Left ventricle myocardium superior (tissue), 1 donor: ENCODE data around the gene PRR19. TPM values are rescaled to one million over a fixed set of nuclear protein-coding genes. Genes with fewer than 3 reads are reported as not detected.
A peak's percentile ranks its signal among the peaks of the same experiment; 100 is the strongest.

Source experiments
- ATAC-seq: fragments of 200-7000 bp; cut with Tn5 transposase; one replicate; pipeline ENCODE4 v1.9.1; 2020; ENCODE audit warnings: mild to moderate bottlenecking, moderate library complexity
- DNase-seq: peaks from one replicate; pipeline ENCODE4 v3.0.0-alpha.2; 2020
- intact Hi-C: fragments of 100-400 bp; cut with micrococcal nuclease; formaldehyde crosslinking; loops from one replicate; pipeline ENCODE4 v1.11.0; 2022
- total RNA-seq: library from RNA; stranded (reverse); fragmentation: NEBNext Ultra II Directional; extraction: Animal tissue kit (Norgen Biotek cat#: 25700); gene quantifications from one replicate; pipeline ENCODE4 v1.2.1, GENCODE V29; 2021
- donor health status: DM: no; HTN: yes; CAD: no; lungs with severe emphysema.

PRR19 gene
- total RNA-seq, 1 donor from 2014 or later: not detected

DNA sequence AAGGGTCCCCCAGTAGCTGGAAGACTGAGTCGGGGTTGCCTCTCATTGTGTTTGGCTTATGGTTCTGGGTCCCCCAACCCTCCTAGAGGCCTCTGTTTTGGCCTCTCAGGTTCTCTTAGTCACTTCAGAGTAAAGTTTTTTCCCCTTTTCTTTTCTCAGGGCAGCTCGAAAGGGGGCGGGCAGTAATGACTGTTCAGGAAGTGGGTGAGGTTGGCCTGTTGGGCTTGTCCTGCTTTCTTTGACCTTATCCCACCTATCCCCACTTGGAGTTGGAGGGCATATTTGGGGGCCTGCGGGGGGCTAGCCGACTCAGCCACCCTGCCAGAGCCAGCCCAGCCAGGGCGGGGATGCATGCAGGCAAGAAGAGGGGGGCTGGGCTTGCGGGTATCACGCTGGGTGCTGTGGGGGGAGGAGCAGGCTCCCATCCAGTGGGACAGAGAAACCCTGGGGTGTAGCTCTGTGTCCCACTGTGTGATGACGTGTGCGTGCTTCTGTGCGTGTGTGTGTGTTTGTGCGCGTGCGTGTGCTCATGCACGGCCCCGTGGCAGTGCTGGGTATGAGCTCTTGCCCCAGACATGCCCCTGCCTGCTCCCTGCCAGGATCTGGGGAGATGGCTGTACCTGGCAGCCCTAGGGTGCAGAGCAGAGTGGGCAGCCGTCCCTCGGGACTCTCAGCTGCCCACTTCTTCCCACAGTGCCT, 31.4 kb upstream of the PRR19 start:
- no peak for ATAC-seq
- DNase-seq: peak; percentile 72
- intact Hi-C loops: no loop called here

DNA sequence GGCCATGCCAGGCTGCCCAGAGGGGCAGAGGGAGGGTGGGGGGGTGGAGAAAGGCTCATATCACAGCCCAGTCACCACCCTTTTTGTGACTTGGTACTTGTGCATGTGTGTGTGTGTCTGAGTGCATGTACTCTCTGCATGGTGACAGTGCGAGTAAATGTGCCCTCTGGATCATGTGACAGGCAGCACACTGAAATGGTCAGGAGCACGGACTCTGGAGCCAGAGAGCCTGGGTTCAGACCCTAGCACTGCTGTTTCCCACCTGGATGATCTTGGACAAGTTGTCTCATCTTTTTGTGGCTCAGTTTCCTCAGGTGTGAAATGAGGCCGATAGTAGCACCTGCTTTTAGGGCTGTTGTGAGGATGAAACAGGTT, 30.9 kb upstream of the PRR19 start:
- ATAC-seq: no peak
- no peak for DNase-seq

DNA sequence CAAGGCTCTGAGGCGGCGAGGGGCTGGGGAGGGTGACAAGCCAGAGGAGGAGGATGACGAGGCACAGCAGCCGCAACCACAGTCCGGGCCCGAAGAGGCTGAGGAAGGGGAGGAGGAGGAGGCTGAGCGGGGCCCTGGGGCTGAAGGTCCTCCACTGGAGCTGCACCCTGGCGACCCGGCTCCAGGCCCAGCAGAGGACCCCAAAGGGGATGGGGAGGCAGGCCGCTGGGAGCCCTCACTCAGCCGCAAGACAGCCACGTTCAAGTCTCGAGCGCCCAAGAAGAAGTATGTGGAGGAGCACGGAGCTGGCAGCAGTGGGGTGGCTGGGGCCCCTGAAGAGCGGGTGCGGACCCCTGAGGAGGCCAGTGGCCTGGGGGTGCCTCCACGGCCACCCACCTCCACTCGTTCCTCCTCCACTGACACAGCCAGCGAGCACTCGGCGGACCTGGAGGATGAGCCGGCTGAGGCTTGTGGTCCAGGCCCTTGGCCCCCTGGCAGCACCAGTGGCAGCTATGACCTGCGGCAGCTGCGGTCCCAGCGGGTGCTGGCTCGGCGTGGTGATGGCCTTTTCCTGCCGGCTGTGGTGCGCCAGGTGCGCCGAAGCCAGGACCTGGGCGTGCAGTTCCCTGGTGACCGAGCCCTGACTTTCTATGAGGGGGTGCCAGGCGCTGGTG, 29.9 kb upstream of the PRR19 start:
- DNase-seq: peak; percentile 28
- intact Hi-C loops: no loop called here

More for the DNA sequence above, 30.9 kb upstream of the PRR19 start:
- intact Hi-C loops: no loop called here

DNA sequence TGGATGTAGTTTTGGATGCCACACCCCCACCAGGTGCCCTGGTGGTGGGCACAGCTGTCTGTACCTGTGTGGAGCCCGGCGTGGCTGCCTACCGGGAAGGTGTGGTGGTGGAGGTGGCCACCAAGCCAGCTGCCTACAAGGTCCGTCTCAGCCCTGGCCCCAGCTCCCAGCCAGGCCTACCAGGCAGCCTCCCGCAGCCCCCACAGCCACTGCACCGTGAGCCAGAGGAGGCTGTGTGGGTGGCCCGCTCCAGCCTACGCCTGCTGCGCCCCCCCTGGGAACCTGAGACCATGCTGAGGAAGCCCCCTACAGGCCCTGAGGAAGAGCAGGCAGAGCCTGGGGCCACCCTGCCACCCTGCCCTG, 29.4 kb upstream of the PRR19 start:
- intact Hi-C loops: no loop called here
- ATAC-seq (no peak), DNase-seq (no peak)

More for the DNA sequence above, 29.9 kb upstream of the PRR19 start:
- ATAC-seq: no peak

DNA sequence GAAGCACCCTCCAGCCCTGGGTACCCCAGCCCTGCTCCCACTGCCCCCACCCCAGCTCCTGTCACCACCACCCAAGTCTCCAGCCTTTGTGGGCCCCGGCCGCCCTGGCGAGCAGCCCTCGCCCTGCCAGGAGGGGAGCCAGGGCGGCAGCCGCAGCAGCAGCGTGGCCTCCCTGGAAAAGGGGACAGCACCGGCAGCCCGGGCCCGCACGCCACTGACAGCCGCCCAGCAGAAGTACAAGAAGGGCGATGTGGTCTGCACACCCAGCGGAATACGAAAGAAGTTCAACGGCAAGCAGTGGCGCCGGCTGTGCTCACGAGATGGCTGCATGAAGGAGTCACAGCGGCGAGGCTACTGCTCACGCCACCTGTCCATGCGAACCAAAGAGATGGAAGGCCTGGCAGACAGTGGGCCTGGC, 28.9 kb upstream of the PRR19 start:
- no peak for DNase-seq
- intact Hi-C loops: no loop called here
- ATAC-seq: no peak

DNA sequence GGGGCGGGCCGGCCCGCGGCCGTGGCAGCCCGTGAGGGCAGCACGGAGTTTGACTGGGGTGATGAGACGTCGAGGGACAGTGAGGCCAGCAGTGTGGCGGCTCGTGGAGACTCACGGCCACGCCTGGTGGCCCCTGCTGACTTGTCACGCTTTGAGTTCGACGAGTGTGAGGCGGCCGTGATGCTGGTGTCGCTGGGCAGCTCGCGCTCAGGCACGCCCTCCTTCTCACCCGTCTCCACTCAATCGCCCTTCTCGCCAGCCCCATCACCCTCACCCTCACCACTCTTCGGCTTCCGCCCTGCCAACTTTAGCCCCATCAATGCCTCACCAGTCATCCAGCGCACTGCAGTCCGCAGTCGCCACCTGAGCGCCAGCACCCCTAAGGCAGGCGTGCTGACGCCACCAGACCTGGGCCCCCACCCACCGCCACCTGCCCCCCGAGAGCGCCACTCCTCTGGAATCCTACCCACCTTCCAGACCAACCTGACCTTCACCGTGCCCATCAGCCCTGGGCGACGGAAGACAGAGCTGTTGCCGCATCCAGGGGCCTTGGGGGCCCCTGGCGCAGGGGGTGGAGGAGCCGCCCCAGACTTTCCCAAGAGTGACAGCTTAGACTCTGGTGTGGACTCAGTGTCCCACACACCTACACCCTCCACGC, 28.4 kb upstream of the PRR19 start:
- intact Hi-C loops: no loop called here
- ATAC-seq (no peak), DNase-seq (no peak)

DNA sequence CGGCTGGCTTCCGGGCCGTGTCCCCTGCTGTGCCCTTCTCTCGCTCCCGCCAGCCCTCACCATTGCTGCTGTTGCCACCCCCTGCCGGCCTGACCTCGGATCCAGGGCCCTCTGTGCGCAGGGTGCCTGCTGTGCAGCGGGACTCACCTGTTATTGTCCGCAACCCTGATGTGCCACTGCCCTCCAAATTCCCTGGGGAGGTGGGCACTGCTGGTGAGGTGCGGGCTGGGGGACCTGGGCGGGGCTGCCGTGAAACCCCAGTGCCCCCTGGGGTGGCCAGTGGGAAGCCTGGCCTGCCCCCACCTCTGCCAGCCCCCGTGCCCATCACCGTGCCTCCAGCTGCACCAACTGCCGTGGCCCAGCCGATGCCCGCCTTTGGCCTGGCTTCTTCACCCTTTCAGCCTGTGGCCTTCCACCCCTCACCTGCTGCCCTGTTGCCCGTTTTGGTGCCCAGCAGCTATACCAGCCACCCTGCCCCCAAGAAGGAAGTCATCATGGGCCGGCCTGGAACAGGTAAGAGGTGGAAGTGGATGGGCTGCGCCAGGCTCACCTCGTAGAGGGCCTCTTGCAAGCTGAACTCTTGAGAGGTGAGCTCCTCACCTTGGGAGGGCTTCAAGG, 27.8 kb upstream of the PRR19 start:
- DNase-seq (no peak), ATAC-seq (no peak)
- intact Hi-C loops: no loop called here

DNA sequence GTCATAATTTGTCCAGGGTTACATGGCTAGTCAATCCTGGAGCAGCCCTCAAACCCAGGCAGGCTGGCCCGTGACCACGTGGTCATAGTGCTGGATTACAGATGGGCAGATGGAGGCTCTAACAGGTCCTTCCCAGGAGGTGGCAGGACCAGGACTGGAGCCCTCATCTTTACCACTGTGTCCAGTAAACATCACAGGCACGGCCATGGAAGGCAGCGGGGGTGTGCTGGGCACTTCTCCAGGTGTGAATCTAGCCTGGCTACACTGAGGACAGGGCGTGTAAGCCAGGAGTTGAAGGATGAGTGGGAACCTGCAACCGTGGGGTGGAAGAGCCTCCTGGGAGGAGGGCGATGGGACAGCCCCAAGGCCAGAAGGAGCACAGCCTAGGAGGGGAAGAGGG, 26.8 kb upstream of the PRR19 start:
- intact Hi-C loops: no loop called here
- DNase-seq: no peak
- ATAC-seq: no peak

DNA sequence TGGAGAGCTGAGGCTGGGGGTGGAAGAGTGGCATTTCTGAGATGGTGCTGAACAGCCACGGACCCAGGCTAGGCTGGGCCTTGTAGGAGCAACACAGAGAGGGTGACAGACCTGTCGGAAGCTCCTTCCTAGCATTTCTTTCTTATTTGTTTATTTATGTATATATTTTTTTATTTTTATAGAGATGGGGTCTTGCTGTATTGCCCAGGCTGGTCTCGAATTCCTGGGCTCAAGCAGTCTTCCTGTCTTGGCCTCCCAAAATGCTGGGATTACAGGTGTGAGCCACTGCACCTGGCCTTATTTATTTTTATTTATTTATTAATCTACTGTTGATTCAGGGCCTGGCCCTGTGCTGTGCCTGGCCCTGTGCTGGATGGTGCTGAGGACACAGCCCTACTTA, 26.4 kb upstream of the PRR19 start:
- intact Hi-C loops: no loop called here
- ATAC-seq (no peak), DNase-seq (no peak)

DNA sequence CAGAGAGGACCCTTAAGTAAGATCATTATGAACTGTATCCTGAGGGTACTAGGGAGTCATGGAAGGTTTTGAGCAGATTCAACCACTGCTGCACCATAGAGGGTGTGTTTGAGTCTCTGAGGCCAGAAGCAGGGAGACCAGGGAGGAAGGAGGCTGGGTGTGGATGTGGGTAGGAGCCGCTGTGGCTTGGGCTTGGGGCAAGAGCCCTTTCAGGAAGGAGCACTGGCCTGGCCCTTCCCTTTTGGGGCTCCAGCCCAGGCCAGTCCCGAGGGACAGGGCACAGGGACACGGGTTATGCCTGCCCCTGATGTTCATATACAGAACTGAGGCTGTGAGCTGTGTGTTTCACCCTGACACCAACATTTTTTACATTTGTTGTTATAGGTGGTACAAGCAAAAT, 25.6 kb upstream of the PRR19 start:
- no peak for ATAC-seq
- intact Hi-C loops: no loop called here
- no peak for DNase-seq

DNA sequence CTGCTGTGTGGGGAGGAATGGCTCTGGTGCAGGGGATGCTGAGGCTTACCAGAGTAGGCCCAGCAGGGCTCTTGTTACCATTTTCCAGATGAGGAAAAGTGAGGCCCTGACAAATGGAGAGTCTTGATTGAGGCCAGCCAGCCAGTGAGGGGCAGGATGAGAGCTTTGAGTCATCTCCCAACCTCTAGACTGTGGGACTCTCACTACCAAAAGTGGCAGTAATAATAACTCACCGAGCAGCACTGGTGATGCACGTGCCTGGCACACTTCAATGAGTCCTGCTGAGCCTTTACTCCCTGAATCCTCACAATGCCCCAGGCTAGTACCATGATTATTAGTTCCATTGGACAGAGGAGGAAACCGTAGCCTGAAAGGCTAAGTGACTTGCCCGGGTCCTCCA, 25.1 kb upstream of the PRR19 start:
- intact Hi-C loops: no loop called here
- no peak for DNase-seq
- ATAC-seq: no peak

DNA sequence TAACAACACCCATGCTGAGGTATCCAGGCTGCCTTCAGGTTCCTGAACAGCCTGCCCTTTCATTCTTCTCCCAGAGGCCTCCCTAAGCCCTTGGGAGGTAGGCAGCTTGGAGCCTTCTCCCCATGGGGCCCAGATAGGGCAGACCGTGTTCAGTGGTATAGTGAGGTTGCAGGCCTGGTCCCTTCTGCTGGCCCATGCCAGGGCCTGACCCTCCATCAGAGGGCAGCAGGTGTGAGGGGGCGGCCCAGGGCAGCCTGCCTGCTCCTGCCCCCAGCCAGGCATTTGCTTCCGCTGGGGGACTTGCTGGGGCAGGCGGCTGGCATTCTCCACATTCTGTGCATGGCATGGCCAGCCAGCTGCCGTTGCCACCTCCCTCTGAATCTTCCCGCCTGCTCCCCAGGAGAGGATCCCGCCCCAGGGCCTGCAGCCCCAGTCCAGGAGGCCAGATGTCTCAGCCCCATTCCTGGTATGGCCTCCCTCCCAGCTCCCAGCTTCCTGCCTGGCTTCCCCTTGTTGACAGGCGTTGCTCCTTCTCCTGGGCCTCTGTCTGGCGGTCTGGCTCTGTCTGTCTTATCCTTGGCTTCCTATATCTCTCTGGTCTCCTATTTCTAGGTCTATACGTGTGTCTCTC, 24.0 kb upstream of the PRR19 start:
- no peak for ATAC-seq
- intact Hi-C loops: no loop called here
- peak; percentile 47 for DNase-seq

DNA sequence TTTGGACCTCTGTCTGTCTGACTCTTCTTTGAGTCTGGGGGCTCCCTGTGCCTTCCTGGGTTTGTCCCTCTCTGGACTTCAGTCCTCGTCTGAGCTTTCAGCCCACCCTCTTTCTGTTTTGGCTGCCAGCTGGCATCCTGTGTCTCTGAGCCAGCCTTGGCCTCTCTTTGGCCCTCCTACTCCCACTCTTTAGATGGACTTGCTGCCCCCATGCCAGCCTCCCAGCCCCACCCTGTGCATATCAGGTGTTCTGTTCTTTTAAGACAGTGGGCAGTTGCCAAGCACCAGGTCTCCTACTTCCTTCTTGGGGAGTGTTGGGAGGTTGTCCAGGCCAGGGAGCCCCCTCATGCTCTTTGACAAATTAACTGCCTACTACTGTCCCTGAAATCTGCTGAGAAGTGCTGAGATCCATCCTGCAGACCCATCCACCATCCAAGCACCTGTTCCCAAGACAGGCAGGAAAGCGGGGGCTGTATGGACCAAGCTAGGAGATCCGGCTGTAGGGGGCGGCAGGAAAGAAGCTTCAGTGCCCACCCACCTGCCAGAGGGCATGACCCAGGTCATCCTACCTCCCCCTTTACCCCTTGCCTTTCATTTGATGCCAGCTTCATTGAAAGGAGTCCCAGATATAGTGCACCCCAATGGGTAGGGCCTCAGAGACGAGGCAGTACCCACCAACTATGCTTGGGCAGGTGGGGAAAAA, 23.3 kb upstream of the PRR19 start:
- ATAC-seq: no peak
- intact Hi-C loops: no loop called here
- DNase-seq: no peak

DNA sequence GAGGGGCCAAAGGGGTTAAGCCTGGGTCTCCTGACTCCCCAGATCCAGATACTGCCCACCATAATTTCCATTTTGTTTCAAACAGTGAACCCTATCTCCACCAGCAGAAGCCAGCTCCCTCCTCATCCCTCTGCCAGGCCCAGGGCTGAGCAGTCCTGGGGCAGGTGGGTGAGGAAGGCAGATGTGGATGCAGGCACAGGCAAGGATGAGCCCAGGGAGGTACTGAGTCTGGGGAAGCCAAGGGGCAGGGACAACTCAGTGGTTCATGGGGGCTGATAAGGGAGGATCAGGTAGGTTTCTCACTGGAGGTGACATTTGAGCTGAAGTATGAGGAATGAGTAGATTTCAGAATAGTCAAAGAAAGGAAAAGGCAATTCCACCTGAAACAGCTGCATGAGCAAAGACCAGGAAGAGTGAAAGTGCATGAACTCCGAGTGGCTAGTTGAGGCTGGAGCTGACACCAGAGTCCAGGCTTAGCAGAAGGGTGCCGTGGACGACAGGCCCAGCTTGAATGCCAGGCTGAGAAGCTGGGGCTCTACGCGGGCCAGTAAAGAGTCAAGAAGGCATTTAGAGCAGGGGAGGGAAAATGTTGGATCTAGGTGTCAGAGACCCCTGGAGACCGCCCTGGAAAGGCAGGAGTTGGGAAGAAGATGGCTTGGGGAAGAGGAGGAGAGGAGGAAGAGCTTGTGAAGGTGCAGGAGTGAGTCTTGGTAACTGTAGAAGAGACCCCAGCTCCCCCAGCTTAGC, 22.6 kb upstream of the PRR19 start:
- intact Hi-C loops: no loop called here
- no peak for DNase-seq
- no peak for ATAC-seq

DNA sequence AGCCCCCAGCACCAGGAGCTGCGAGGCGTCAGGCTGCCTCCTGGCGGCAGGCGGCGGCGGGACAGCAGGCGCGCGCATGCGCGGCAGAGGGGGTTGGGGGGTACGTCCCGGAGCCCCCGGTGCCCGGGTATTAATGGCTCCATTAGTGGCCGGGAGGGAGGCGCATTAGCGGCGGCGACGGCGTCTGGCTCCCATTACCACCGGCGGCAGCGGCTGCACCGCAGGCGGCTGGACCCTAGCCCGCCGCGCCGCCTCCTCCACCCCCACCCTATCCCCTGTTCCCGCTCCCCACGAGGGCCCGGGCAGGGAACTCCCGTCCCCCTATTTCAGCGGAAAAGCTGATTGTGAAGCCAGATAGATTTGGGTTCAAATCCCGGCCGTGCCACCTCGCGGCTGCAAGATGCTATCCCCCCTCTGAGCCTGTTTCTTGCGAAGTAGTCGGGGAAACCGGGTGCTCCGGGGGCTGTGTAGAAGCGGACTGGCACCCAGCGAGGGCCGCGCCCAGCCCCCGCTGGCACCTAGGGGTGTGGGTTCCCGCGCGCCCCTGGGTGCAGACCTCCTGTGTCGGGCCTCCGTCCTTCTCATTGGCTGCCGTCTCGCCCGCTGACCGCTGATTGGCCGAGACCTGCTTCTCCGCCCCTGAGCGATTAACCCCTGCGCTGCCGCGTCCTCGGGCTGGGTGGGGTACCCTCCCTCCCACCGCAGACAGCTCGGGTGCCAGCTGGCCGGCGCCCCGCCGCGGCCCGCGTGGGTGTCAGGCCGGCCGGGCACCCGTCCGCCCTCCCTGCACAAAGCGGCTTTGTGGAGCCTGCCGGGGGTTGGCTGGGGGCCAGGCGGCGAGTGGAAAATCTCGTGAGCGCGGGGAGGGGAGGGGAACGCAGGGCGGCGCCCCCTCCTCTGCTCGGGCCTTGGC, 21.8 kb upstream of the PRR19 start:
- intact Hi-C loops: no loop called here
- peak; percentile 95 for DNase-seq

DNA sequence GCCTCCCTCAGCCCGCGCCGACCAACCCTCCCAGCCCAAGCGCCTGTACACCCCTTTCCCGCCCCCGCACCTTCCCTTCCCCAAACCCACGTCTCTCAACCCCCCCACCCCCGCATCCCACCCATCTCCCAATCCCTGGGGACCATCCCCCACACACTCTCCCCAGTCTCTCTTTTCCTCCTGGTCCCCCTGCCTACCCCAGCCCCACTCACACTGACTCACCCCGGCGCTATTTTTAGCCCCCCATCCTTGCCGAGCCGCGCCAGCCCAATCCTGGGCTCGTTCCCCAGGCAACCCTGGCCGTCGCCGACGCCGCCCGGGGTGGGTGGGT, 21.2 kb upstream of the PRR19 start:
- DNase-seq (peak; percentile 71), ATAC-seq (peak; percentile 32)
- intact Hi-C loops: no loop called here

More for the DNA sequence above, 21.8 kb upstream of the PRR19 start:
- peak; percentile 70 for ATAC-seq

DNA sequence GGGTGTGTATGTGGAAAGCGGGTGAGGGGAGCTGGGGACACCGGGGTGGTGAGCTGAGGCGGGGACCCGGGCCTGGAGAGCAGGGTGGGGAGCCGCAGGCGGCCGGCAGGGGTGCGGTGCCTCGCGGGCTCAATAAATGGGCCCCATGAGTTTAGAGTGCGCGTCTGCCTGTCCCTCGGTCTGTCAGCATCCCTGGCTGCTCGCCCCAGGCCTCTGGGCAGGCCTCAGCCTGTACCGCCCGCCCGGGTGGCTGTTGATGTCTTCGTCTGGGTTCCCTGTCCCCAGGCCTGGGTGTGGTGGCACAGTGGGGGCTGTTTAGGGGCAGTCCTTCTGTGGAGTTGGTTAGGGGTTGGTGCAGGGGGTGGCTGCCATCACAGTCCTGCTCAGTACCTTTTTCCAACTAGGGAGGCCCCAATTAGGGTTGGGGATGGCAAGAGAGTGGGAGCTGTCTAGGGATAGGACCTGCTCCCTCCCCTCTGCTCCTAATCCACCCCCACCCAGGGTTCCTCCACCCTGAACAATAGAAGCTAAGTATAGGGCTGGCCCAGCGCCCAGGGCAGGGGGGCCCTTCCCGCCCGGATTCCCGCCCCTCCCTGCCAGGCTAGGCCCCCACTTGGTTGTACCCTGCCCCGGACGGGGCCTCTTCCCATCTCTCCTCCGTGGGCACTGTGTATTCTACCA, 20.6 kb upstream of the PRR19 start:
- DNase-seq (peak; percentile 72), ATAC-seq (peak; percentile 1)
- intact Hi-C loops: no loop called here
